ENCODE results near the gene RERE. TPM values are rescaled to one million over a fixed set of nuclear protein-coding genes. Genes with fewer than 3 reads are reported as not detected.

RERE gene
- total RNA-seq, 1 experiment from 2014 or later = 161 TPM

GRCh38 chr1:8364528-8365442, 452.7 kb downstream of the RERE start (continued):
- TF ChIP-seq, protein P1, sequence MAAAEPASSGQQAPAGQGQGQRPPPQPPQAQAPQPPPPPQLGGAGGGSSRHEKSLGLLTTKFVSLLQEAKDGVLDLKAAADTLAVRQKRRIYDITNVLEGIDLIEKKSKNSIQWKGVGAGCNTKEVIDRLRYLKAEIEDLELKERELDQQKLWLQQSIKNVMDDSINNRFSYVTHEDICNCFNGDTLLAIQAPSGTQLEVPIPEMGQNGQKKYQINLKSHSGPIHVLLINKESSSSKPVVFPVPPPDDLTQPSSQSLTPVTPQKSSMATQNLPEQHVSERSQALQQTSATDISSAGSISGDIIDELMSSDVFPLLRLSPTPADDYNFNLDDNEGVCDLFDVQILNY (CRISPR knock-in tag; IDR thresholded peaks at IDR 0.05) = no peak
- TF ChIP-seq NR2C2 (CRISPR knock-in tag; IDR thresholded peaks at IDR 0.05) (no peak), NFATC4 (CRISPR knock-in tag; IDR thresholded peaks at IDR 0.05) (no peak), NFYB (CRISPR knock-in tag; conservative IDR thresholded peaks at IDR 0.05; ENCODE audit: low read depth) (no peak), ZNF423 (CRISPR knock-in tag; IDR thresholded peaks at IDR 0.05) (no peak), NR3C1 (CRISPR knock-in tag; conservative IDR thresholded peaks at IDR 0.05; ENCODE audit: low read depth) (no peak), FOXK1 (CRISPR knock-in tag; IDR thresholded peaks at IDR 0.05) (no peak), NR1H2 (CRISPR knock-in tag; IDR thresholded peaks at IDR 0.05) (no peak), CREB1 (CRISPR knock-in tag; IDR thresholded peaks at IDR 0.05) (no peak), ZNF219 (CRISPR knock-in tag; IDR thresholded peaks at IDR 0.05; ENCODE audit: borderline replicate concordance) (no peak)

- no peaks in the 10 kb centered on the region for H3K9me3 Mint-ChIP-seq
- ATAC-seq (no peak), DNase-seq (ENCODE audit: low spot score) (no peak)
- H3K4me1 Mint-ChIP-seq = peaks cover 22% of the 10 kb centered on the region
- ChIA-PET CTCF (interaction anchor here (1.7 to 1.8 kb wide), 2 partner anchors 15 to 485 kb away, joined by 4 to 5 read pairs; no protein-coding TSS in a partner anchor), POLR2A (no interaction called here)
- no peak overlapping the region for H3K4me3 Mint-ChIP-seq
- no peaks in the 10 kb centered on the region for H3K27me3 Mint-ChIP-seq (ENCODE audit: low read depth)
- H3K36me3 Mint-ChIP-seq = peaks cover 43% of the 10 kb centered on the region
- no peak overlapping the region for H3K27ac Mint-ChIP-seq
- TF ChIP-seq NFE2L1 (CRISPR knock-in tag; IDR thresholded peaks at IDR 0.05) (no peak), GRHL2 (CRISPR knock-in tag; IDR thresholded peaks at IDR 0.05; ENCODE audit: insufficient replicate concordance, severe bottlenecking) (no peak), NR2C2 (CRISPR knock-in tag; IDR thresholded peaks at IDR 0.05) (no peak), TEAD1 (CRISPR knock-in tag; IDR thresholded peaks at IDR 0.05) (no peak), FOXJ3 (CRISPR knock-in tag; IDR thresholded peaks at IDR 0.05; ENCODE audit: borderline replicate concordance) (no peak), KAT7 (CRISPR knock-in tag; IDR thresholded peaks at IDR 0.05; ENCODE audit: borderline replicate concordance) (no peak), ZNF396 (CRISPR knock-in tag; IDR thresholded peaks at IDR 0.05; ENCODE audit: borderline replicate concordance) (no peak), ZNF219 (CRISPR knock-in tag; IDR thresholded peaks at IDR 0.05; ENCODE audit: borderline replicate concordance) (no peak), TEAD4 (CRISPR knock-in tag; IDR thresholded peaks at IDR 0.05) (no peak), HMGA2 (CRISPR knock-in tag; IDR thresholded peaks at IDR 0.05) (no peak), ZNF138 (CRISPR knock-in tag; conservative IDR thresholded peaks at IDR 0.05) (no peak), JUN (CRISPR knock-in tag; IDR thresholded peaks at IDR 0.05) (no peak), AFF4 (CRISPR knock-in tag; IDR thresholded peaks at IDR 0.05; ENCODE audit: borderline replicate concordance) (no peak)
- TF ChIP-seq, protein P2, sequence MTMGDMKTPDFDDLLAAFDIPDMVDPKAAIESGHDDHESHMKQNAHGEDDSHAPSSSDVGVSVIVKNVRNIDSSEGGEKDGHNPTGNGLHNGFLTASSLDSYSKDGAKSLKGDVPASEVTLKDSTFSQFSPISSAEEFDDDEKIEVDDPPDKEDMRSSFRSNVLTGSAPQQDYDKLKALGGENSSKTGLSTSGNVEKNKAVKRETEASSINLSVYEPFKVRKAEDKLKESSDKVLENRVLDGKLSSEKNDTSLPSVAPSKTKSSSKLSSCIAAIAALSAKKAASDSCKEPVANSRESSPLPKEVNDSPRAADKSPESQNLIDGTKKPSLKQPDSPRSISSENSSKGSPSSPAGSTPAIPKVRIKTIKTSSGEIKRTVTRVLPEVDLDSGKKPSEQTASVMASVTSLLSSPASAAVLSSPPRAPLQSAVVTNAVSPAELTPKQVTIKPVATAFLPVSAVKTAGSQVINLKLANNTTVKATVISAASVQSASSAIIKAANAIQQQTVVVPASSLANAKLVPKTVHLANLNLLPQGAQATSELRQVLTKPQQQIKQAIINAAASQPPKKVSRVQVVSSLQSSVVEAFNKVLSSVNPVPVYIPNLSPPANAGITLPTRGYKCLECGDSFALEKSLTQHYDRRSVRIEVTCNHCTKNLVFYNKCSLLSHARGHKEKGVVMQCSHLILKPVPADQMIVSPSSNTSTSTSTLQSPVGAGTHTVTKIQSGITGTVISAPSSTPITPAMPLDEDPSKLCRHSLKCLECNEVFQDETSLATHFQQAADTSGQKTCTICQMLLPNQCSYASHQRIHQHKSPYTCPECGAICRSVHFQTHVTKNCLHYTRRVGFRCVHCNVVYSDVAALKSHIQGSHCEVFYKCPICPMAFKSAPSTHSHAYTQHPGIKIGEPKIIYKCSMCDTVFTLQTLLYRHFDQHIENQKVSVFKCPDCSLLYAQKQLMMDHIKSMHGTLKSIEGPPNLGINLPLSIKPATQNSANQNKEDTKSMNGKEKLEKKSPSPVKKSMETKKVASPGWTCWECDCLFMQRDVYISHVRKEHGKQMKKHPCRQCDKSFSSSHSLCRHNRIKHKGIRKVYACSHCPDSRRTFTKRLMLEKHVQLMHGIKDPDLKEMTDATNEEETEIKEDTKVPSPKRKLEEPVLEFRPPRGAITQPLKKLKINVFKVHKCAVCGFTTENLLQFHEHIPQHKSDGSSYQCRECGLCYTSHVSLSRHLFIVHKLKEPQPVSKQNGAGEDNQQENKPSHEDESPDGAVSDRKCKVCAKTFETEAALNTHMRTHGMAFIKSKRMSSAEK (CRISPR knock-in tag; IDR thresholded peaks at IDR 0.05; ENCODE audit: borderline replicate concordance) = no peak
- TF ChIP-seq, protein P3, sequence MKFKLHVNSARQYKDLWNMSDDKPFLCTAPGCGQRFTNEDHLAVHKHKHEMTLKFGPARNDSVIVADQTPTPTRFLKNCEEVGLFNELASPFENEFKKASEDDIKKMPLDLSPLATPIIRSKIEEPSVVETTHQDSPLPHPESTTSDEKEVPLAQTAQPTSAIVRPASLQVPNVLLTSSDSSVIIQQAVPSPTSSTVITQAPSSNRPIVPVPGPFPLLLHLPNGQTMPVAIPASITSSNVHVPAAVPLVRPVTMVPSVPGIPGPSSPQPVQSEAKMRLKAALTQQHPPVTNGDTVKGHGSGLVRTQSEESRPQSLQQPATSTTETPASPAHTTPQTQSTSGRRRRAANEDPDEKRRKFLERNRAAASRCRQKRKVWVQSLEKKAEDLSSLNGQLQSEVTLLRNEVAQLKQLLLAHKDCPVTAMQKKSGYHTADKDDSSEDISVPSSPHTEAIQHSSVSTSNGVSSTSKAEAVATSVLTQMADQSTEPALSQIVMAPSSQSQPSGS (CRISPR knock-in tag; IDR thresholded peaks at IDR 0.05; ENCODE audit: borderline replicate concordance, low read depth) = no peak
- TF ChIP-seq, protein P4, sequence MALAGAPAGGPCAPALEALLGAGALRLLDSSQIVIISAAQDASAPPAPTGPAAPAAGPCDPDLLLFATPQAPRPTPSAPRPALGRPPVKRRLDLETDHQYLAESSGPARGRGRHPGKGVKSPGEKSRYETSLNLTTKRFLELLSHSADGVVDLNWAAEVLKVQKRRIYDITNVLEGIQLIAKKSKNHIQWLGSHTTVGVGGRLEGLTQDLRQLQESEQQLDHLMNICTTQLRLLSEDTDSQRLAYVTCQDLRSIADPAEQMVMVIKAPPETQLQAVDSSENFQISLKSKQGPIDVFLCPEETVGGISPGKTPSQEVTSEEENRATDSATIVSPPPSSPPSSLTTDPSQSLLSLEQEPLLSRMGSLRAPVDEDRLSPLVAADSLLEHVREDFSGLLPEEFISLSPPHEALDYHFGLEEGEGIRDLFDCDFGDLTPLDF (CRISPR knock-in tag; IDR thresholded peaks at IDR 0.05) = no peak
These were observed 453.6 kb downstream of the RERE start for GRCh38 chr1:8363767-8364301.

All from WTC11 (cell line).